Transverse colon (tissue), 4 donors: Measurements from ENCODE around the gene ZC3H4.

Source experiments
- CTCF ChIP-seq, 5 experiments: fragments of 200-600 bp in 3 of 5; fragments of 450-650 bp in 2 of 5; sonication (generic) in 3 of 5; IDR thresholded peaks; 1 replicate in 2 of 5; 2 replicates in 3 of 5; pipeline ENCODE4 v1.5.1; 2016 to 2017; ENCODE audit warnings: antibody characterized with exemption in 5 of 5, inconsistent platforms in 3 of 5, mild to moderate bottlenecking in 2 of 5, moderate library complexity in 1 of 5
- EP300 ChIP-seq: sonication (generic); formaldehyde crosslinking; IDR thresholded peaks from one replicate; pipeline ENCODE4 v1.6.1; 2017; ENCODE audit warnings: antibody characterized with exemption, low read depth
- POLR2A ChIP-seq: fragments of 450-650 bp; IDR thresholded peaks from one replicate; pipeline ENCODE4 v1.6.1; 2016; ENCODE audit warnings: antibody characterized with exemption, mild to moderate bottlenecking, moderate library complexity
- POLR2AphosphoS5 ChIP-seq, 3 donors: sonication (generic); formaldehyde crosslinking; IDR thresholded peaks; one replicate each; pipeline ENCODE4 v1.6.1; 2016; ENCODE audit warnings: antibody characterized with exemption in 3 of 3

- TF ChIP-seq CTCF (IDR thresholded peaks at IDR 0.05) (no peak), POLR2AphosphoS5 (IDR thresholded peaks at IDR 0.05) (peak in 1 of 3 donors; percentile 36), EP300 (no peak), POLR2A (no peak)
Measured at GRCh38 chr19:47155148-47155547, 41.6 kb upstream of the ZC3H4 start.
